NB4 (cell line): ENCODE data around the gene IGFL2.

ENCODE experiments used
- MYC ChIP-seq: IDR thresholded peaks from 2 replicates; pipeline ENCODE4 v1.6.1; 2011; ENCODE audit warnings: low read depth, low read length
- POLR2A ChIP-seq: IDR thresholded peaks from 2 replicates; pipeline ENCODE4 v1.6.1; 2011; ENCODE audit warnings: mild to moderate bottlenecking; ENCODE audit not compliant: insufficient read length; ENCODE audit errors: extremely low read depth
- TF ChIP-seq, protein P1 (sequence below): IDR thresholded peaks from one replicate; pipeline ENCODE4 v1.5.1; 2012; ENCODE audit warnings: low read depth, low read length
- TF ChIP-seq, protein P2 (sequence below): IDR thresholded peaks from 2 replicates; pipeline ENCODE4 v1.6.1; 2011; ENCODE audit warnings: low read depth, low read length

DNA sequence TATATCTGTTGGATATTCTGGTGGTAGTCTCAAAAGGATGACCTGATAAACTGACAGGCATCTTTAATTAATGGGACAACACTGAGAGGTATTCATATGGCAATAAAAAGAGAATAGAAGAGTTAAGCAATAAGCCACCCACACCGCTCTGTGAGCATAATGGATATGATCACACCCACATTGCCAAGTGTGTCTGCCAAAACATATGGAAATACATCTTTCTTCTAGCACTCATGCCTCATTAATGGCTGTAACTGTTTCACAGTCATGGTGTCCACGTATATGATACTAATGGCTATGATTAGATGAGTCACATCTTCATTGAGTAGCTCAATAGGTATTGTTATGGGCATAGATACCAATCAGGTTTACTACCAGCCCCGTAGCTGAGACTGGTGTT is 36.7 kb upstream of the IGFL2 start:
- TF ChIP-seq, protein P1, sequence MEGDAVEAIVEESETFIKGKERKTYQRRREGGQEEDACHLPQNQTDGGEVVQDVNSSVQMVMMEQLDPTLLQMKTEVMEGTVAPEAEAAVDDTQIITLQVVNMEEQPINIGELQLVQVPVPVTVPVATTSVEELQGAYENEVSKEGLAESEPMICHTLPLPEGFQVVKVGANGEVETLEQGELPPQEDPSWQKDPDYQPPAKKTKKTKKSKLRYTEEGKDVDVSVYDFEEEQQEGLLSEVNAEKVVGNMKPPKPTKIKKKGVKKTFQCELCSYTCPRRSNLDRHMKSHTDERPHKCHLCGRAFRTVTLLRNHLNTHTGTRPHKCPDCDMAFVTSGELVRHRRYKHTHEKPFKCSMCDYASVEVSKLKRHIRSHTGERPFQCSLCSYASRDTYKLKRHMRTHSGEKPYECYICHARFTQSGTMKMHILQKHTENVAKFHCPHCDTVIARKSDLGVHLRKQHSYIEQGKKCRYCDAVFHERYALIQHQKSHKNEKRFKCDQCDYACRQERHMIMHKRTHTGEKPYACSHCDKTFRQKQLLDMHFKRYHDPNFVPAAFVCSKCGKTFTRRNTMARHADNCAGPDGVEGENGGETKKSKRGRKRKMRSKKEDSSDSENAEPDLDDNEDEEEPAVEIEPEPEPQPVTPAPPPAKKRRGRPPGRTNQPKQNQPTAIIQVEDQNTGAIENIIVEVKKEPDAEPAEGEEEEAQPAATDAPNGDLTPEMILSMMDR: no peak
- TF ChIP-seq POLR2A (no peak), MYC (no peak)
- TF ChIP-seq, protein P2, sequence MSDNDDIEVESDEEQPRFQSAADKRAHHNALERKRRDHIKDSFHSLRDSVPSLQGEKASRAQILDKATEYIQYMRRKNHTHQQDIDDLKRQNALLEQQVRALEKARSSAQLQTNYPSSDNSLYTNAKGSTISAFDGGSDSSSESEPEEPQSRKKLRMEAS: no peak
